Right atrium auricular region (tissue), 2 donors: Measurements from ENCODE around the gene KLC4. TPM values are rescaled to one million over a fixed set of nuclear protein-coding genes. Genes with fewer than 3 reads are reported as not detected.

Source experiments
- DNase-seq: peaks from one replicate; pipeline ENCODE4 v3.0.0-alpha.2; 2019; ENCODE audit warnings: low spot score
- H3K27ac ChIP-seq, 2 donors: fragments of 200-600 bp; sonication (generic); 1 replicate in 1 of 2; 2 replicates in 1 of 2; pipeline ENCODE4 v1.5.1; 2016 to 2019
- H3K27me3 ChIP-seq, 2 donors: fragments of 200-600 bp; sonication (generic); one replicate each; pipeline versions ENCODE4 v1.5.1 to v1.6.0; 2017 to 2019
- H3K36me3 ChIP-seq: fragments of 200-600 bp; sonication (generic); one replicate; pipeline ENCODE4 v1.5.1; 2016
- H3K4me1 ChIP-seq, 2 donors: fragments of 200-600 bp; sonication (generic); one replicate each; pipeline versions ENCODE4 v1.5.1 to v1.6.0; 2017 to 2019
- H3K4me3 ChIP-seq, 2 donors: fragments of 200-600 bp; sonication (generic); 1 replicate in 1 of 2; 2 replicates in 1 of 2; pipeline ENCODE4 v1.5.1; 2017 to 2019; ENCODE audit warnings: mild to moderate bottlenecking in 1 of 2, moderate library complexity in 1 of 2
- H3K9me3 ChIP-seq, 2 donors: fragments of 200-600 bp; sonication (generic); one replicate each; pipeline ENCODE4 v1.5.1; 2019
- CTCF ChIP-seq, 2 donors: fragments of 200-600 bp; sonication (generic); IDR thresholded peaks; one replicate each; pipeline ENCODE4 v1.5.1; 2019; ENCODE audit warnings: antibody characterized with exemption in 2 of 2
- total RNA-seq, 2 donors: library from RNA; depleted of rRNA; stranded (reverse); fragments of >200 nt; gene quantifications; one replicate each; pipeline ENCODE4 v1.1.0, GENCODE V29; 2016

Gene KLC4
- total RNA-seq, 2 donors from 2014 or later, result 22.5 to 46.5 TPM

- no peak for DNase-seq
- H3K9me3 ChIP-seq, result no peaks in the 10 kb centered on the region
- H3K4me3 ChIP-seq, result no peak overlapping the region
- no peak for TF ChIP-seq CTCF (IDR thresholded peaks at IDR 0.05)
- peaks cover 0 to 16% of the 10 kb centered on the region in 2 donors for H3K4me1 ChIP-seq
- H3K27me3 ChIP-seq, result no peaks in the 10 kb centered on the region
- H3K27ac ChIP-seq, result no peak overlapping the region
- peaks cover 42% of the 10 kb centered on the region for H3K36me3 ChIP-seq
These were observed 27.1 kb upstream of the KLC4 start for GRCh38 chr6:43032326-43032725.

GRCh38 chr6:43033496-43034189 lies 25.8 kb upstream of the KLC4 start:
- peaks cover 0 to 17% of the 10 kb centered on the region in 2 donors for H3K4me1 ChIP-seq
- no peak overlapping the region for H3K27ac ChIP-seq
- H3K27me3 ChIP-seq, result no peaks in the 10 kb centered on the region
- TF ChIP-seq CTCF (IDR thresholded peaks at IDR 0.05), result no peak
- DNase-seq, result no peak
- no peak overlapping the region for H3K4me3 ChIP-seq
- H3K9me3 ChIP-seq, result no peaks in the 10 kb centered on the region
- H3K36me3 ChIP-seq, result peaks cover 37% of the 10 kb centered on the region

GRCh38 chr6:43034190-43034525 lies 25.3 kb upstream of the KLC4 start:
- no peaks in the 10 kb centered on the region for H3K9me3 ChIP-seq
- TF ChIP-seq CTCF (IDR thresholded peaks at IDR 0.05), result no peak
- H3K36me3 ChIP-seq, result peaks cover 37% of the 10 kb centered on the region
- no peak overlapping the region for H3K4me3 ChIP-seq
- no peak for DNase-seq
- peaks cover 0 to 17% of the 10 kb centered on the region in 2 donors for H3K4me1 ChIP-seq
- no peak overlapping the region for H3K27ac ChIP-seq
- H3K27me3 ChIP-seq, result no peaks in the 10 kb centered on the region

GRCh38 chr6:43035495-43036194 lies 23.8 kb upstream of the KLC4 start:
- no peaks in the 10 kb centered on the region for H3K27me3 ChIP-seq
- H3K27ac ChIP-seq, result peak overlapping the region; percentile 21 to 70
- no peaks in the 10 kb centered on the region for H3K9me3 ChIP-seq
- TF ChIP-seq CTCF (IDR thresholded peaks at IDR 0.05), result no peak
- peaks cover 32% of the 10 kb centered on the region for H3K36me3 ChIP-seq
- H3K4me1 ChIP-seq, result peaks cover 0 to 17% of the 10 kb centered on the region in 2 donors
- DNase-seq, result no peak
- H3K4me3 ChIP-seq, result no peak overlapping the region

- Histone ChIP-seq H3K4me1 (peaks cover 0 to 17% of the 10 kb centered on the region in 2 donors), H3K27me3 (no peaks in the 10 kb centered on the region), H3K36me3 (peaks cover 37% of the 10 kb centered on the region), H3K27ac (no peak overlapping the region), H3K4me3 (no peak overlapping the region), H3K9me3 (no peaks in the 10 kb centered on the region)
- no peak for DNase-seq
- no peak for TF ChIP-seq CTCF (IDR thresholded peaks at IDR 0.05)
These were observed 22.7 kb upstream of the KLC4 start for GRCh38 chr6:43036712-43037111.
